NCI-H345 (cell line): Measurements from ENCODE around the gene ZNF778.

Source experiments
- DNase-seq: peaks from one replicate; lab custom pipeline; 2025; lab: John Stamatoyannopoulos, UW

The ZNF778 gene

GRCh38 chr16:89217388-89218191 is at the start of gene ZNF778:
Gene ZNF778, plus strand, starts transcription at chr16:89217703. Its CDS starts 3,425 bp downstream, at chr16:89221128.
- peak; percentile 77 for DNase-seq

DNA sequence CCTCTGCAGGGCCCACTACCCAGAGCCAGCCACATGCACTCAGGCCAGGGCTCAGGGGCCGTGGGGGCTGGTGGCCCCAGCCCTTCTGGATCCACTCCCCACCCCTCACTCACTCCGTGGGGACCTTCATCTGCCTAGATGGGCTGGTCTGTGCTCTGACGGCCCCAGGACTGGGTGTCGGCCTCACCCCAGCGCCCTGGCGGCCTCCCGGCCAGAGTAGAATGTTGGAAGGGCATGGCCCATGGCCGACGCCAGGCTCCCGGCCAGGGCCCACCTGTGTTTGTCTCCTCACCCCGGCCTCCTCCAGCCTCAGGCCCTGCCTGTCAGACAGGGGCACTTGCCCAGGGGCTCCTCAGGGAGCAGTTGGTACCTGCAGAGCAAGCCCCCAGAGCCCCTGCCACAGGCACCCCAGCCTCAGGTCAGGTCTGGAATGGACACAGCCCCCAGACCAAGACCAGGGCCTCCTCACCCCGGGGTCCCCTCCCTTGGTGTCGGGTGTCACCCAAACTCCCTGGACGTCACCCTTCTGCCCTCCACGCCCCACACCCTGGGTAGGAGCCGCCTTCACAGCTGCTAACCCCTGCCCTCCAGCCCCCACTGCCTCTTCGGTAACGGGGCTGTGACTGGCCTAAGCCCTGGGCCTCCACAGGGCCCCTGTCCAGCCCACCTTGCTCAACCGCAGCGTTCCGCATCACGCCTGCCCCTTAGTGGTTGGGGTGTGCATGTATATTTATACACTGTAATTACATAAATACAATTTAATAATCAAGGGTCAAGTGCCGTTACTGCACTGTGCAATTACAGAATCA is 48.9 kb upstream of the ZNF778 start:
- no peak for DNase-seq

DNA sequence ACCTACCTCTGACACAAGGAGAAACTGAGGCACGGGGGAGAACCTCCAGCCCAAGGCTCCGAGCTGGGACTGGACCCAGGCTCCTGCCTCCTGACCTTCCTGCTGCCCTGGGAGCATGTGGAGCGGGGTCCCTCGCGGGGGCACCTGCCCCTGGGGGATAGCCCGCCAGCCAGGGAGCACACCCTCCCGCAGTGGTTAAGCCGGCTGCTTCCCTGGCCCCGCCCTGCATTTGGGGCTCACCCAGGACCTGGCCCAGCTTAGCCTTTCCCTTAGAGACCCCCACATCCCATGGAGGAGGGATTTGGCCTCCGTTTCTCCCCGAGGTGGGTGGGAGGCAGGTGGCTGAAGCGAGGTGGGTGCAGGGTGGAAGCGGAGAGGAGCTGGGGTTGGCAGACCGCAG is 47.7 kb upstream of the ZNF778 start:
- DNase-seq, result no peak

- peak; percentile 61 for DNase-seq
Observed at GRCh38 chr16:89170346-89171215, 46.9 kb upstream of the ZNF778 start.

- peak; percentile 94 for DNase-seq
Observed at GRCh38 chr16:89171216-89172170, 46.0 kb upstream of the ZNF778 start, which contains the start of gene CDH15. Gene CDH15, plus strand, starts transcription at chr16:89171748. Its CDS starts 84 bp downstream, at chr16:89171832.

DNA sequence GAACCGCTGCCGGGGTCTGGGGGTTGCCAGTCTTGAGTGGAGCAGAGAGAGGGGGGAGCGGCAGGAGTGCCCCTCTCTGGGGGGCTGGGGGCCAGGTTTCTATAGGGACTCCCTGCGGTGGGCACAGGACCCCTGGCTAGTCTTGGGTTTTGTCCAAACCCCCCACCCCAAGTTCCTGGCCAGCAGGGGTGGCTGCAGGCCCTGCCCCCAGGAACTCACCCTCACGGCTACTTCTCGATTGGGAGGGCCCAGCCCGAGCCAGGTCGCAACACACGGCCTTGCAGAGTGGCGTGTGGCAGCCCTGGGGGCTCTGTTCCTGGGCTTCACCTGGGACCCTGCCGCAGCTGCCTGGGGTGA is 45.4 kb upstream of the ZNF778 start:
- DNase-seq, result no peak

DNA sequence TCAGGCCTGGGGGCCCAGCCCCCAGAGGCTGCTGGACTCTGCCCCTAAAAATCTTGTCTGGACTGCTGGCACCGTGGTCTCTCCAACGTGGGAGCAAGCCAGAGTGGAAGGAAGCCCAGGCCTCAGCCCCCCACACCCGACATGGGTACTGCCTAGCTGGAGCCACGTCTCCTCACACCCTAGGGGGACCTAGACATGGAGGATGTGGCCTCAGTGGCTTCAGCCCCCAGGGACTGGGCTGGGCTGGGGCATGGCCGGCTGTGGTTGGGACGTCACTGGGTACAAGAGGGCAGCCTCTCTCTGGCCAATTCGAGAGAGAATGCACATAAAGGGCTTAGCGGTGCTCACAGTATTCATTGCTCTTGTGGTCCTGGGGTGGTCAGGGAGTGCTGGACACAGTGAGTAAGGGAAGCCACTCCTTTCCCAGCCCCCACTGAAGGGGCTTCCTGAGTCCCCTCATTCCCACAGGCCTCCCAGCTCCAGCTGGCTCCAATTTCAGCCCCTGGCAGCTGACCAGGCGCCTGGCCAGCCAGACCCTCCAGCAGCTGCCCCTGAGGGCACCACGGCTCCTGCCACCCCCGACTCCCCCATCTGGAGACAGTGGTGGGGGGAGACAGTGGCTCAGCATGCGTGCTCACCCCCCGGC is 44.9 kb upstream of the ZNF778 start:
- no peak for DNase-seq

DNA sequence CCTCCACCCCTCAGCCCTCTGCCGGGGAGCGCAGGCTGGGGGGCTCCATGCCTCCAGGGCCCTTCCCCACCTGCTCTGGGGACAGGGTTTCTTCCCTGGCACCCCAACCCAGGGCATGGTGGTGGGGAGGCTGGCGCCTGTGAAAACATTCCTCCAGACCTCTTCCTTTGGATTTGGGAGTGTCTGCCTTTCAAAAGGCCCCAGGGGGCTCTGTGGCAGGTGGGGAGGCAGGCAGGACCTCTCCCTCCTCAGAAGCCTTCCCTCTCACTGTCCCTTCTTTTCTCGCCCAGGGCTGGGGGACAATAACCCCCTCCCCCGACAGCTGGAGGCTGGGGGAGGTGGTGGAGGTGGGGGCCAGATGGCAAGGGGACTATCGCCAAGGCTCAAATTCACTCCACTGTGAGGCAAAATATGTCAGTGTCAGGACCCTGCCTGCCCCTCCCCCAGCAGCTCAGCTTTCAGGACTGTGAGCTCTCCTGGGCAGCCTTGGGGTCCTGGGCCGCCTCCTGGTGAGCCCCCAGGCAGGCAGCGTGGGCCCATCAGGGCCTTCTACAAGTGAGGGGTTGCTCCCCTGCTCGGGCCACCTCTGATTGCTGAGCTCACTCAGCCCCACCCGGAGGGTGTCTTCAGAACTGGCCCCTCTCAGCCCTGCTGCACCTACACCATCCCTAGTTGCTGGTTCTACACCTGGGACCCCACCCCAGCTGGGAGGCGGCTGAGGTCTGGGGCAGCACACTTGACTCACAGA is 44.2 kb upstream of the ZNF778 start:
- no peak for DNase-seq

DNA sequence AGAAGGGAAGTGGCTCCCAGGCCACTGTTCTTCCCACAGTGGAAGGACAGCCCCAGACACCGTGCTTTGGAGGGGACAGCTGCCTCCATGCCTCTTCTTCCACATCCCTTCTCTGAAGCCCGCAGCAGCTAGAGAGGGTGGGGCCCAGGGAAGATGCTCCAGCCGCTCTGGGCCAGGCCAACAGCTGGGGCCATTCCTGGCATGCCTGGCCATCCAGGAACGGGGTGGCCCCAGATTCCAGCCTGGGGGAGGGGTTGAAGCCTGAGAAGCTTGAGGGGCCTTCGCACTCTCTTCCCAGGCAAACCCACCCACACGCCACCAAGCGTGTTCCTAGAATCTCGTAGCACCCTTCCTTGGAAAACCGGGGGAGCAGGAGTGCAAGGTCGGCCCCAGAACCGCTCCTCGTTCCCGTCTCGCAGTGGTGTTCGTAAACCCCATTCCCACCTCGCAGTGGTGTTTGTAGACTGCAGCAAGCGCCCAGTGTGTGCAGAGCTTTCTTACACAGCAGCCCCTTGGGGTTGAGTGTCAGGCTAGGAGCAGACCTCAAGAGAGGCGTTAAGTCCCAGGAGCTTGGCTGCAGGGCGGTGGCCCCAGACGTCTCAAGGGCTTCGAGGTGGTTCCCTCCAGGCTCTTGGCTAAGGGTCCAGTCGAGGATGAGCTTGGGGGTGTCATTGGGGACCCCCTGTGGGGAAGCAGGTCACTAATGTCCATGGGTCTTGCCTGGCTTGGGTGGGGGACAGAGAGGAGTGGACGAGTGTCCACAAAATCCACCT is 43.3 kb upstream of the ZNF778 start:
- no peak for DNase-seq

DNA sequence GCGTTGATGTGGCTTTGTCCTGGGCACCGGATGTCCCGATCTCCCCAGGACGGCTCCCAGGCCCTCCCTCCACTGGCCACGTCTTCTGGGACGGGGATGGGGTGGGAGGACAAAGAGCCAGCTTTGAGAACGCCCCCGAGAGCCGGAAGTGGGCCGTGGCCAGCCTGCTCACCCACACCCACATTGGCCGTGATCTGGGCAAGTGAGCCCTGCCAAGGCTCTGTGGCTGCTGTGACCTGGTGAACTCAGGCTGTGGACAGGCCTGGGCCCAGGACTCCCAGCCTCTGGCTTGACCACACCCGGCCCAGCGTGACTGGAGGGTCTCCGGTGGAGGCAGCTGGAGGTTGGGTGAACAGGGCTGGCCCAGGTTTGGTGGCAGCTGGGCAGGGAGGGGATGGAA is 42.6 kb upstream of the ZNF778 start:
- no peak for DNase-seq

GRCh38 chr16:89175280-89176146 is 42.0 kb upstream of the ZNF778 start:
- DNase-seq, result no peak

DNA sequence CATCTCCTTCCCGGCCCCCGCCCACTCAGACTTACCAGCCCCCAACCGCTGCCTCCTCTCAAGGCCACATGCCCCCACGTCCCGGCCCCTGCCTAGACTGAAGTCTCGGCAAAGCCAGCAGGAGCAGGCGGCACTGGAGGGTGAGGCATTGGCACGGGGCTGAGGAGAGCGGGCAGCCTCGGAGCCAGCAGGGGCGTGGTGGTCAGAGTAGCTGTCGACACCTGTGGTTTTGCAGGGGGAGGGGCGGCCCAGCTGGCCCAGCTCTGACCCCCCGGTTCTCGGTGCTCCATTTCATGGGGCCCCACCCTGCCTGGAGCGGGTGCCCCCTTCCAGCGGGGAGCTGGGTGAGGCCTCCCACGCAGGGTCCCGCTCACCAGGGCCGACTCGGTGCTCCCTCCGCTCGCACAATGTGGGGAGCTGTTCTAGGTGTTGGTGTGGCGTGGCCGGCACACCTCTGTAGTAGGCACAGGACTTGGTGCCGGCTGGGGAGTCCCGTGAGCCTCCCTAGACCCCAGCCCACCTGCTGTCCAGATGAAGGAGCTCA is 41.3 kb upstream of the ZNF778 start:
- DNase-seq, result no peak

GRCh38 chr16:89176717-89177116 is 40.8 kb upstream of the ZNF778 start:
- DNase-seq, result no peak

GRCh38 chr16:89177501-89177900 is 40.0 kb upstream of the ZNF778 start:
- DNase-seq, result no peak

DNA sequence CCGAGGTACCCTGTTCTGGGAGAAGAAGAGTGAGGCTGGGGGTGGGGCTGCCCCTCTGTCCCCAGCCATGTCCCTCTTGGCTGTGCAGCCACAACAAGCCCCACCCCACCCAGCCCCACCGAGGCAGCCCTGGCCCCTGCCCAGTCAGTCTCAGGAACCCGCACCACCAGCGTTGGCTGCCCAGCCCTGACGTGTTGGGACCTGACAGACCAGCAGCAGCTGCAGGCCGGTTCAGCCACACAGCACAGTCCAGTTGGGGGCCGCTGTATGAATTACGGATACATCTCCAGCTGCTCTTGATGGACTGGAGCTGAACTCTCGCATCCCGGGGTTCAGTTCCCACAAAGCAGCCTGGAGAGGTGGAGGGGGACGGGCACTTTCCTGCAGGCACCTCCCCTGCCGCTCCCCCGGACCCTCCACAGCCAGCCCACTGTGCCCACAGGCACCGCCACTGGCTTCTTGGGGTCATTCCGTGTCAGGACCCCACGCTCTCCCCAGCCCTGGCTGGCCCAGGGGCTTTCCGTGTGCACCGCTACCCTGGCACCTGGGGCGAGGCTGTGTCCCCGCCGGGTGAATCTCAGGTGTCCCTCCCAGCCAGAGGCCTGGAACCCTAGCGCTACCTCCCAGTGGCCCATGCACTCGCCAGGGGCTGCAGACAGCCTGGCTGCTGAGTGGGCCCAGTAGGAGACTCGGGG is 38.9 kb upstream of the ZNF778 start:
- no peak for DNase-seq

GRCh38 chr16:89179148-89179484 is 38.4 kb upstream of the ZNF778 start:
- DNase-seq, result no peak

- DNase-seq, result no peak
Observed at GRCh38 chr16:89179656-89180315, 37.7 kb upstream of the ZNF778 start.
